Activated CD4-positive, alpha-beta memory T cell treated with anti-CD3 and anti-CD28 coated beads, Interleukin-2, amount 10 ng/mL, durations not matched to agents 7 days and 5 days (primary cell): ENCODE data around the gene WRAP53. TPM values are rescaled to one million over a fixed set of nuclear protein-coding genes. Genes with fewer than 3 reads are reported as not detected.

Experiments used
- CTCF ChIA-PET: fragments of 350-600 bp; sonication (Branson Sonifier 250); formaldehyde crosslinking; loops from one replicate; lab custom pipeline; 2021; ENCODE audit warnings: antibody characterized with exemption, inconsistent platforms; lab: Charles Lee
- POLR2A ChIA-PET: fragments of 350-600 bp; sonication (Branson Sonifier 250); formaldehyde crosslinking; loops from one replicate; lab custom pipeline; 2021; ENCODE audit warnings: antibody characterized with exemption; lab: Charles Lee
- DNase-seq: peaks from one replicate; pipeline ENCODE4 v3.0.0-alpha.2; 2020
- H3K27ac Mint-ChIP-seq: one replicate; pipeline ENCODE4 v1.8.0; 2021; ENCODE audit warnings: mild to moderate bottlenecking, mixed read lengths
- H3K27me3 Mint-ChIP-seq: one replicate; pipeline ENCODE4 v1.8.0; 2021; ENCODE audit warnings: mixed read lengths
- H3K36me3 Mint-ChIP-seq: one replicate; pipeline ENCODE4 v1.8.0; 2021; ENCODE audit warnings: low read depth, mixed read lengths
- H3K4me1 Mint-ChIP-seq: one replicate; pipeline ENCODE4 v1.8.0; 2021; ENCODE audit warnings: mixed read lengths
- H3K4me3 Mint-ChIP-seq: one replicate; pipeline ENCODE4 v1.8.0; 2021; ENCODE audit warnings: mild to moderate bottlenecking, mixed read lengths
- H3K9me3 Mint-ChIP-seq: one replicate; pipeline ENCODE4 v1.8.0; 2021; ENCODE audit warnings: mixed read lengths
- total RNA-seq, 2 experiments: library from RNA; stranded (reverse); gene quantifications; one replicate each; pipeline ENCODE4 v1.2.3, GENCODE V29; 2021

Gene WRAP53
- total RNA-seq, 2 experiments from 2014 or later, result 18.6 to 18.8 TPM

- Mint-ChIP-seq H3K9me3 (no peaks in the 10 kb centered on the region), H3K27me3 (peaks cover 35% of the 10 kb centered on the region), H3K36me3 (peaks cover 9% of the 10 kb centered on the region), H3K4me1 (peaks cover 19% of the 10 kb centered on the region), H3K27ac (no peak overlapping the region), H3K4me3 (no peak overlapping the region)
- ChIA-PET POLR2A (interaction anchor here (5.1 kb wide), 1 partner anchor 18 kb away, joined by 32 read pairs; the partner anchor contains the start of genes TP53 and WRAP53), CTCF (interaction anchor here (1.9 kb wide), 1 partner anchor 18 kb away, joined by 7 read pairs; the partner anchor contains the start of gene WRAP53)
- no peak for DNase-seq
These were observed 17.3 kb downstream of the WRAP53 start for GRCh38 chr17:7705269-7706255.

GRCh38 chr17:7706631-7707354, 18.5 kb downstream of the WRAP53 start:
- H3K9me3 Mint-ChIP-seq, result no peaks in the 10 kb centered on the region
- H3K36me3 Mint-ChIP-seq, result peaks cover 4% of the 10 kb centered on the region
- peaks cover 40% of the 10 kb centered on the region for H3K27me3 Mint-ChIP-seq
- CTCF ChIA-PET, result interaction anchor here (0.7 to 1.9 kb wide), 2 partner anchors 19 to 74 kb away, joined by 3 to 7 read pairs; partner anchors contain the start of gene WRAP53
- POLR2A ChIA-PET, result interaction anchor here (5.1 kb wide), 1 partner anchor 20 kb away, joined by 32 read pairs; the partner anchor contains the start of genes TP53 and WRAP53
- no peak overlapping the region for H3K27ac Mint-ChIP-seq
- H3K4me3 Mint-ChIP-seq, result no peak overlapping the region
- DNase-seq, result no peak
- peaks cover 27% of the 10 kb centered on the region for H3K4me1 Mint-ChIP-seq

- Mint-ChIP-seq H3K36me3 (peaks cover 4% of the 10 kb centered on the region), H3K9me3 (no peaks in the 10 kb centered on the region), H3K4me1 (peaks cover 27% of the 10 kb centered on the region), H3K27ac (no peak overlapping the region), H3K27me3 (peaks cover 43% of the 10 kb centered on the region), H3K4me3 (no peak overlapping the region)
- no peak for DNase-seq
- CTCF ChIA-PET, result interaction anchor here (1.9 kb wide), 1 partner anchor 19 kb away, joined by 7 read pairs; the partner anchor contains the start of gene WRAP53
- POLR2A ChIA-PET, result interaction anchor here (5.1 kb wide), 1 partner anchor 20 kb away, joined by 32 read pairs; the partner anchor contains the start of genes TP53 and WRAP53
These were observed 19.2 kb downstream of the WRAP53 start for GRCh38 chr17:7707446-7707845.

- DNase-seq, result no peak
- Mint-ChIP-seq H3K4me3 (no peak overlapping the region), H3K4me1 (peaks cover 27% of the 10 kb centered on the region), H3K27ac (no peak overlapping the region), H3K36me3 (peaks cover under 1% of the 10 kb centered on the region), H3K9me3 (no peaks in the 10 kb centered on the region), H3K27me3 (peaks cover 49% of the 10 kb centered on the region)
- ChIA-PET CTCF (interaction anchor here (1.9 kb wide), 1 partner anchor 20 kb away, joined by 7 read pairs; the partner anchor contains the start of gene WRAP53), POLR2A (interaction anchor here (5.1 kb wide), 1 partner anchor 21 kb away, joined by 32 read pairs; the partner anchor contains the start of genes TP53 and WRAP53)
These were observed 19.8 kb downstream of the WRAP53 start for GRCh38 chr17:7707858-7708750.

GRCh38 chr17:7709031-7709430, 20.8 kb downstream of the WRAP53 start:
- no peaks in the 10 kb centered on the region for H3K9me3 Mint-ChIP-seq
- H3K4me1 Mint-ChIP-seq, result peaks cover 31% of the 10 kb centered on the region

GRCh38 chr17:7710301-7710700, 22.0 kb downstream of the WRAP53 start:
- Mint-ChIP-seq H3K4me3 (no peak overlapping the region), H3K4me1 (peaks cover 24% of the 10 kb centered on the region), H3K27ac (no peak overlapping the region), H3K27me3 (peaks cover 53% of the 10 kb centered on the region), H3K9me3 (no peaks in the 10 kb centered on the region), H3K36me3 (no peaks in the 10 kb centered on the region)
- no peak for DNase-seq
- CTCF ChIA-PET, result interaction anchor here (0.9 kb wide), 1 partner anchor 10 kb away, joined by 3 read pairs; no protein-coding TSS in a partner anchor
- POLR2A ChIA-PET, result no interaction called here

More at GRCh38 chr17:7709031-7709430, 20.8 kb downstream of the WRAP53 start:
- no peak overlapping the region for H3K27ac Mint-ChIP-seq
- CTCF ChIA-PET, result no interaction called here
- no peak overlapping the region for H3K4me3 Mint-ChIP-seq
- H3K27me3 Mint-ChIP-seq, result peaks cover 52% of the 10 kb centered on the region
- H3K36me3 Mint-ChIP-seq, result no peaks in the 10 kb centered on the region
- no peak for DNase-seq
- POLR2A ChIA-PET, result no interaction called here

- CTCF ChIA-PET, result interaction anchor here (0.6 to 0.9 kb wide), 3 partner anchors 10 to 355 kb away, joined by 3 read pairs; no protein-coding TSS in a partner anchor
- H3K4me3 Mint-ChIP-seq, result no peak overlapping the region
- DNase-seq, result no peak
- H3K36me3 Mint-ChIP-seq, result no peaks in the 10 kb centered on the region
- H3K27me3 Mint-ChIP-seq, result peaks cover 55% of the 10 kb centered on the region
- H3K27ac Mint-ChIP-seq, result no peak overlapping the region
- POLR2A ChIA-PET, result no interaction called here
- H3K9me3 Mint-ChIP-seq, result no peaks in the 10 kb centered on the region
- H3K4me1 Mint-ChIP-seq, result peaks cover 20% of the 10 kb centered on the region
These were observed 22.9 kb downstream of the WRAP53 start for GRCh38 chr17:7711051-7711755.

- CTCF ChIA-PET, result no interaction called here
- Mint-ChIP-seq H3K4me3 (no peak overlapping the region), H3K9me3 (no peaks in the 10 kb centered on the region), H3K36me3 (no peaks in the 10 kb centered on the region), H3K4me1 (peaks cover 28% of the 10 kb centered on the region), H3K27ac (no peak overlapping the region), H3K27me3 (peaks cover 53% of the 10 kb centered on the region)
- POLR2A ChIA-PET, result no interaction called here
- DNase-seq, result no peak
These were observed 24.0 kb downstream of the WRAP53 start for GRCh38 chr17:7712111-7712771.

- ChIA-PET CTCF (interaction anchor here (0.6 to 1.9 kb wide), 4 partner anchors 11 to 82 kb away, joined by 3 to 8 read pairs (median 4); partner anchors contain the start of genes TP53 and WRAP53), POLR2A (interaction anchor here (2.1 kb wide), 1 partner anchor 27 kb away, joined by 10 read pairs; the partner anchor contains the start of gene TP53)
- Mint-ChIP-seq H3K36me3 (no peaks in the 10 kb centered on the region), H3K27ac (no peak overlapping the region), H3K4me3 (no peak overlapping the region), H3K9me3 (no peaks in the 10 kb centered on the region), H3K27me3 (peaks cover 60% of the 10 kb centered on the region), H3K4me1 (peaks cover 42% of the 10 kb centered on the region)
- no peak for DNase-seq
These were observed 25.5 kb downstream of the WRAP53 start for GRCh38 chr17:7713782-7714181.

- H3K27me3 Mint-ChIP-seq, result peaks cover 70% of the 10 kb centered on the region
- no peak overlapping the region for H3K27ac Mint-ChIP-seq
- H3K4me1 Mint-ChIP-seq, result peaks cover 40% of the 10 kb centered on the region
- H3K4me3 Mint-ChIP-seq, result no peak overlapping the region
- POLR2A ChIA-PET, result interaction anchor here (2.1 kb wide), 1 partner anchor 28 kb away, joined by 10 read pairs; the partner anchor contains the start of gene TP53
- H3K36me3 Mint-ChIP-seq, result no peaks in the 10 kb centered on the region
- H3K9me3 Mint-ChIP-seq, result no peaks in the 10 kb centered on the region
- CTCF ChIA-PET, result interaction anchor here (0.7 to 1.9 kb wide), 4 partner anchors 9 to 30 kb away, joined by 3 to 8 read pairs (median 4); partner anchors contain the start of genes TP53 and WRAP53
- DNase-seq, result no peak
These were observed 26.7 kb downstream of the WRAP53 start for GRCh38 chr17:7714721-7715594.
